Pons (tissue), 1 donor: ENCODE measurements around the gene FIG4.
"Not testable (repeated sequence)": the region's sequence is repeated elsewhere in the genome, so short reads cannot be mapped to it uniquely, and the experiment has no call there.

Experiments
- DNase-seq: peaks from one replicate; pipeline ENCODE4 v3.0.0-alpha.2; 2016; ENCODE audit warnings: low spot score

The FIG4 gene

DNA sequence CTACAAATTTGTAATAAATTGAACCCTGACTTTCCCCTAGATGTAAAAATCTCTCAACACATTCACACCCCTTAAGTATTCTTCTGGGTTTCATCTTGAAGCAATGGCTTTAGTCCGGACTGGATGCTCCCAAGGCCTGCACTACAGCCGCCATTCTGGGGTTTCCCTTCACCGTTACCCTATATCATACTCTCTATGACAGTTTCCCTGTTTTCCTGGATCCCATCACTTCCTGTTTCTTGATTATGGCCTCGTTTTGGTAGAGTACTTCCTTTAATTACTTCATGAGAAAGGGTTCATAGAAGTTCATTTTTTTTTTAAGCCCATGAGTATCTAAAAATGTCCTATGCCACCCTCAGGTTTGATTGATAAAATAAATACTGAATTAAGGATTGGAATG lies 11.7 kb downstream of the FIG4 start:
- no peak for DNase-seq

GRCh38 chr6:109705258-109705657 lies 14.2 kb downstream of the FIG4 start:
- DNase-seq: peak; percentile 95

GRCh38 chr6:109706513-109706912 lies 15.4 kb downstream of the FIG4 start:
- DNase-seq: peak; percentile 18

GRCh38 chr6:109708099-109708498 lies 17.0 kb downstream of the FIG4 start:
- DNase-seq: not testable (repeated sequence)

DNA sequence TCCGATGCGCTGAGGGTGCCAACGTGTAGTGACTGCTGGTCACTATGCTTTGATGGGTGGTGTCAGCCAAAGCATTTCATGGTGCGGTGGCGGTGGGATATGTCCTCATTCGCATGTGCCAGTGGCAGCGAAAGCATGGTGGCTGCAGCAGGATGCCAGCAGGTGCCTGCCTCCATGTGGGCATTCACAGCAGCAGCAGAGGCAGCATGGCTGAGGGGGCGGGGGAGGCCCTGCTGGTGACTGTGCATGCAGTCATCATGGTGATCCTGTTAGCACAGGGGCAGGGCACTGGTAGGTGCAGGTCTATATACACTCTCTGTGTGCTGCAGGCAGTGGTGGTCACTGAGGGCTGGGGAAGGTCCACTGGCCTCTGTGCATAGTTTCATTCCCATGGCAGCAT lies 22.0 kb downstream of the FIG4 start:
- no peak for DNase-seq

DNA sequence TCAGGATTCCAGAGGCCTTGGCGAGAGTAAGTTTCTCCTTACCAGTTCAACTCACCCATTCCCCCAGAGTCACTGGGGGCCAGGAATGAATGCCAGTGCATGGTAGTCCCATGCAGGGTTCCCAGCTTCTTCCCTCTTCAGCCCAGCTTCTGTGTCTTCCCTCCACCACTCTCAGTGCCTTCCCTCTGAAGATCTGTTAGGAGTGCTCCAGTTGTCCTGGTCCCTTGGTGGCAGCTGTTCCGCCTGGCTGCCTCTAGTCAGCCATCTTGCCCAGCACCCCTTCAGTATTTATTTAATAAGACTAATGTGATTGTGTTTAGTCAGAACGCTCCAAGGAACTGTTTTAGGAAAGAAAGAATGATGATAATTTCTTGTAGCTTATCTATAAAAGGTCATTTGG lies 23.1 kb downstream of the FIG4 start:
- DNase-seq: no peak

- no peak for DNase-seq
Observed at GRCh38 chr6:109714611-109715010, 23.5 kb downstream of the FIG4 start.

DNA sequence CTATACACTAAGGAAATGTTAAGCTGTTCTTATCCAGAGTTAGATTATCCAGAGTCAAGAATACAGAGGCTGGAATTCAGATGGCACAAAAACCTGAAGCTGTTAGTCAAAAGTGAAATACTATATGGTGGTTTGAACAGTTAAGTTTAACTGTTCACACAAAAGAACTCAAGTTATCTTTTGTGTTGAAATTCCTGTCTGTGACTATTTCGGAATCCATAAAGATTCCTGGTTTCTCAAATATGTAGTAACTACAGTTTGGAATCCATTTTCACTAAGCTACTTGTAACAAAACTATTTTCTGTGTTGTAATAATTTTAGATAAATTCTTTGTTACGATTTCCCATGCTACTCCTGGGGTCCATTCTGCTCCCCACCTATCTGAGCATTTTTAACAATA lies 24.5 kb downstream of the FIG4 start:
- DNase-seq: no peak

DNA sequence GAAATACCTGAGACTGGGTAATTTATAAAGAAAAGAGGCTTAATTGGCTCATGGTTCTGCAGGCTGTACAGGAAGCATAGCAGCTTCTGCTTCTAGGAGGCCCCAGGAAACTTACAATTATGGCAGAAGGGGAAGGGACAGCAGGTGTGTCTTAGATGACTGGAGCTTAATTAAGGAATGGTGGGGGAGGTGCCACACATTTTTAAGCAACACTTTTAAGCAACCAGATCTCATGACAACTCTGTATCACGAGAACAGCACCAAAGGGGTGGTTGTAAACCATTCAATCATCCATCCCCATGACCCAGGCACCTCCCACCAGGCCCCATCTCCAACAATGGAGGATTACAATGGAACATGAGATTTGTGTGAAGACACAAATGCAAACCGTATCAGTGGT lies 26.9 kb downstream of the FIG4 start:
- no peak for DNase-seq

- DNase-seq: no peak
Observed at GRCh38 chr6:109718991-109719390, 27.9 kb downstream of the FIG4 start.

- no peak for DNase-seq
Observed at GRCh38 chr6:109720311-109720710, 29.2 kb downstream of the FIG4 start.

- DNase-seq: no peak
Observed at GRCh38 chr6:109722011-109722410, 30.9 kb downstream of the FIG4 start.

DNA sequence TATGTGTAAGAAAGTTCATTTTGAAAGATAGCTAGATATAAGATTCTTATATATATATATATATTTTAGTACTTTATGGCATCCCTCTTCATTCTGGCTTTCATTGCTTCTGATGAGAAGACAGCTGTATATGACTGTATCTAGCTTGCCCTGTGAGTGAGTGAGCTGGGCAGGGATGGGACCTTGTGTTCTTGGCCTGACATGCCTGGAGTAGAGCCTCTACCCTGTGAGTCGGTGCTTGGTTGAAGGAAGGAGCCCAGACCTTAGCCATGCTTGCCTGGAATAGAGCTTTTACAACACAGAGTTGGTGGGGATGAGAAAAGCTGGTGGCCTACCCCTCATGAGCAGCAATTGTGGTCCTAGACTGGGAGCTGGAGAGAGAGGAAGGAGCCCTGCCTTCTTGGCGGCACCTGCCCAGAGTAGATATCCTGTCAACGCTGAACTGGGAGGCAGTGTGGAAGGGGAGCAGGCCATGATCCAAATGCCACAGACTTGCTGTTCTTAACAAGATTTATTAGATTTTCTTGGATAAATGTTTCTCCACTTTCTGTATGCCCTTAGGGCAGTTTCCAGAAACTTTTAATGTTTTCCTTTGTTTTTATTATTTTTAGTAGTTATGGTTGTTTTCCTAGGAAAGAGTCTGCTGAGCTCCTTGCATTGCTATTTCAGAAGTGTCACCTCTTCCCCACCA lies 31.6 kb downstream of the FIG4 start:
- DNase-seq: no peak

DNA sequence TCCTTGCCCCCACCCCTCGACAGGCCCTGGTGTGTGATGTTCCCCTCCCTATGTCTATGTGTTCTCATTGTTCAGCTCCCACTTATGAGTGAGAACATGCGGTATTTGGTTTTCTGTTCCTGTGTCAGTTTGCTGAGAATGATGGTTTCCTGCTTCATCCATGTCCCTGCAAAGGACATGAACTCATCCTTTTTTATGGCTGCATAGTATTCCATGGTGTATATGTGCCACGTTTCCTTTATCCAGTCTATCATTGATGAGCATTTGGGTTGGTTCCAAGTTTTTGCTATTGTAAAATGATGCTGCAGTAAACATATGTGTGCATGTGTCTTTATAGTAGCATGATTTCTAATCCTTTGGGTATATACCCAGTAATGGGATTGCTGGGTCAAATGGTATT lies 34.2 kb downstream of the FIG4 start:
- DNase-seq: not testable (repeated sequence)

- no peak for DNase-seq
Observed at GRCh38 chr6:109736273-109737025, 45.4 kb downstream of the FIG4 start.

DNA sequence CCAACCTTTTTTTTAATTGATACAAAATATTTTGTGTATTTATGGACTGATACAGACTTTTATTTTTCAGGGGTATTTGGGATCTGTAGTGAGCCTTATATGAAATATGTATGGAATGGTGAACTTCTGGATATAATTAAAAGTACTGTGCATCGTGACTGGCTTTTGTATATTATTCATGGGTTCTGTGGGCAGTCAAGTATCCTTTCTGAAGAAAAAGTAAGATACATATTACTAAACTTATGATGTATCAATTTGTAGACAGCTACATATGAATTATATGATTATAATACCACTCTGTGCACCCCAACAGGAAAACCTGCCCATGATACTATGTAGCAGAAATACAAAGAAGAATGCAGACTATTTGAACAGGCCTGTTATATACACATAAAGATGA lies 47.2 kb downstream of the FIG4 start:
- DNase-seq: no peak

DNA sequence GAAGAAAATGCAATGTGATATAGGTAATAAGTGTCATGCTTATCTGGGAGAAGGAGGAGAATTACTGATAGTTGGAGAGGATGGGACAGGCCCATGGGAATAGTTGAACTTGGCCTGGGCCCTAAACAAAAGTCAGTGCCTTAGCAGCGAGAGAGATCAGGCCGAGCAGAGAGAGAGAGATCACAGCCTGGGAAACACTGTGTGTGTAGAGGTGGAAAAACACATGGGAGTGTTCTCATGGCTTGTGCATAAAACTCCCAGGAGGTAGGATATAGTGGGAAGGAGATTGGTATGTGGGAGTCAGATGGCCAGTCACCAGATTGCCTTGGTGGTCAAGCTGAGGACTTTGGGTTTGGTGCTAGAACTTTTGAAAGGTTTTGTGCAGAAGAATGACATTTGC lies 47.6 kb downstream of the FIG4 start:
- no peak for DNase-seq

DNA sequence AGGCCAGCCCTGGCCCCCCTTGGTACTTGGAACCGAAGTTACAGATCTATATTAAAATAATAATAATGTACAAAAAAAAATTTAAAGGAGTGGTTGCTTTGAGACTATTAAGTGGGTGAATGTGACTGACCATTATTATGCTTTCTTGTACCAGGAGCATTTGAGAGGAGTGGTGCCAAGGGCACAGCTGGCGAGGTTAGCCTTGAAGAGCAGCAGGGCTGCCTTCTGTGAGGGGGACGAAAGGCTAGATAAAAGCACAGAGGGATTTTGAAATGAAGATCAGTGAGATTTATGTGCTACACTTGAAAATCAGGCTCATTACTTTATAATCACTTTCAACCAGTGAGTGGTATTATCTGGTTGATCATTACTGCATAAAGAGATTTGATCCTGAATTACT lies 48.6 kb downstream of the FIG4 start:
- DNase-seq: no peak

GRCh38 chr6:109740787-109741186 lies 49.7 kb downstream of the FIG4 start:
- DNase-seq: no peak

DNA sequence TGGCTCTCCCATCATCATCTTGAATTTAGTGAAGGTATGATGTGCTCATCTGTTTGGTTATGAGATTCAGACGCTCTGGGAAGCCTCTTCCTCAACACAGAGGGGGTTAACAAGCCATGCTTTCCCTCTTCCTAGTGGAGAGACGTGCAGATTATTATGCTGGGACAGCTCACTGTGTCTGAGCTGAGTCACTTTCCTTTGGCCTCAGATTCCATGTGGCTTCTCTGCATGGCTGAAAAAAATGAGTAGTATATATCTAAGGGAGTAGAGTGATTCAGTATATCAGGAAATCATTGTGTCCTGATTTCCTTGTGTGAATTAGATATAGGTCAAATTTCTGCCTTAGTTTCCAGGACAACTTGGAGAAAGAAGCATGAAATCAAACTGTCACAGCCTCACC lies 52.6 kb downstream of the FIG4 start:
- DNase-seq: no peak

DNA sequence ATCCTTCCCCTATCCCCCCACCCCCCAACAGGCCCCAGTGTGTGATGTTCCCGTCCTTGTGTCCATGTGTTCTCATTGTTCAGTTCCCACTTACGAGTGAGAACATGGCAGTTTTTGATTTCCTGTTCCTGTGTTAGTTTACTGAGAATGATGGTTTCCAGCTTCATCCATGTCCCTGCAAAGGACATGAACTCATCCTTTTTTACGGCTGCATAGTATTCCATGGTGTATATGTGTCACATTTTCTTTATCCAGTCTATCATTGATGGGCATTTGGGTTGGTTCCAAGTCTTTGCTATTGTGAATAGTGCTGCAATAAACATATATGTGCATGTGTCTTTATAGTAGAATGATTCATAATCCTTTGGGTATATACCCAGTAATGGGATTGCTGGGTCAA lies 53.7 kb downstream of the FIG4 start:
- DNase-seq: not testable (repeated sequence)

DNA sequence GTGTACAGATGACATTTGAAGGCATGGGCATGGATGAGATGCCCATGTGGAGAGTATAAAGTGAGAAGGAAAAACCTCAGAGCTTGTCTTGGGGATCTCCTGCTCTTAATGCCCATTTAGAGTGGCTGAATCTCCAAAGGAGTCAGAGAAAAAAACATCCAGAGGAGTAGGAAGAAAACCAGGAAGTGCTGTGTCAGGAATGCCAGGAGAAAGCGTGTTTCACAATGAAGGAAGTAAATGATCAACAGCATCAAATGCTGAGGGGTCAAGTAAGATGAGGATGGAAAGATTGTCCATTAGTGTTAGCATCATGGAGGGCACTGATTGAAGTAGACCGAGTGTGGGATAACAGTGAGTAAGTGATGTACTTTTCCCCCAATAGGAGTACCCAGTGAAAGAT lies 56.1 kb downstream of the FIG4 start:
- no peak for DNase-seq

DNA sequence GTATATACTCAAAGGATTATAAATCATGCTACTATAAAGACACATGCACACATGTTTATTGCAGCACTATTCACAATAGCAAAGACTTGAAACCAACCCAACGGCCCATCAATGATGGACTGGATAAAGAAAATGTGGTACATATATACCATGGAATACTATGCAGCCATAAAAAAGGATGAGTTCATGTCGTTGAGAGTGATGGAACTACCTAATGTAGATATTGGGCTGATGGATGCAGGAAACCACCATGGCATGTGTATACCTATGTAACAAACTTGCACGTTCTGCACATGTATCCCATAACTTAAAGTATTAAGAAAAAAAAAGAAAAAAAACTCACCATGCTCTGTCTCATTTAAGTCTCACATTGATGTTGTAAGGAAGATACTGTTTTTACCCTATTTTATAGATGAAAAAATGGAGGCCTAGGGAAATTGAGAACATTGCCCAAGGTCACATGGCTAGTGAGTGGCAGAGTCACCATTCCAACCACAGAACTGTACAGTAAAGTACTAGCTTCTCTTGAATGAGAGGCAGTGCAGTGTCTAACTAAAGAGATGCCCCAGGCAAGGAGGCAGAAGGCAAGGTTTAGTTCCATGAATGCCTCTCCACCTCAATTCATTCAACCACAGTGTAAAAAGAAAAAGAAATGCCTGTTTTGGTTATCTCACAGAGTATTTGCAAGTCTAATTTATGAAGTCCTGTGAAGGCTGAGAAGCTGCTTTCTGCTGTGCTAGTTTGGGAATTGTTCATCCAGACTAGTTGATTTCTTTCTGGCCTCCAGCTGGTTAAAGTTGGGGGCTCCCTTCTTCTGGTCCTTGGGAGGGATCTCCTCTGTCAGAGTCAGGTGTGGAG lies 68.2 kb downstream of the FIG4 start:
- DNase-seq: no peak
